ENCODE measurements around the gene CDKAL1.

Gene CDKAL1

GRCh38 chr6:20633566-20634340 lies 99.5 kb downstream of the CDKAL1 start:
- TF ChIP-seq EZH2phosphoT487 (IDR thresholded peaks at IDR 0.05; ENCODE audit: low read depth) (no peak), CTCF (IDR thresholded peaks at IDR 0.05; ENCODE audit: low read depth, low read length) (no peak)
- Histone ChIP-seq H3K27me3 (ENCODE audit: low read depth, low read length) (no peaks in the 10 kb centered on the region), H3K9me3 (ENCODE audit: insufficient read depth, low read length) (no peaks in the 10 kb centered on the region), H3K79me2 (ENCODE audit: low read length) (no peaks in the 10 kb centered on the region; the same call in 1 of the 2 replicates), H3K9ac (ENCODE audit: low read length) (no peak overlapping the region), H3K36me3 (replicated peaks; ENCODE audit: low read depth, low read length) (no peaks in the 10 kb centered on the region), H3K4me3 (ENCODE audit: low read length) (no peak overlapping the region), H4K20me1 (ENCODE audit: insufficient read depth, low read length) (no peaks in the 10 kb centered on the region), H3K27ac (ENCODE audit: low read length) (no peak overlapping the region), H3K4me2 (ENCODE audit: low read length) (no peak overlapping the region), H3K4me1 (ENCODE audit: low read length) (no peaks in the 10 kb centered on the region), H2AFZ (ENCODE audit: low read depth, low read length) (no peak overlapping the region)

DNA sequence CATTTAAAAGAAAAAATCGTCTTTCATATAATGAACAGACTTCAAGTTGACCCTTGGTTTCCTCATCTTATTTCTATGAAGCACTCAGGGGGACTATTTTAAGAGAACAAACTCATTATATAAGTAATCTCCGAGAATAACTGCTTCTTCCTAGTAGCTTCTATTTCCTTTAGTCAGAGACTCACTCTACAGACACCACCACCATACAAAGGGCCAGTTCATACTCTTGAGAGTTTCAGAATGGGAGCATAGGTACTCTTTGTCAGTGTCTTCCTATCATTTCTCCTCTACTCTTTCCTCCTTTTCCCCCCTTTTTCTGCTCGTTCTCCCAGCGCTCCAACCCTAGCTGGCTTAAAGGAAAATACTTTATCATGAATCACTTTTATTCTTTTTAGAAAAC lies 104.9 kb downstream of the CDKAL1 start:
- Histone ChIP-seq H3K27me3 (ENCODE audit: low read depth, low read length) (no peaks in the 10 kb centered on the region), H3K4me1 (ENCODE audit: low read length) (no peaks in the 10 kb centered on the region), H3K9ac (ENCODE audit: low read length) (no peak overlapping the region), H2AFZ (ENCODE audit: low read depth, low read length) (no peak overlapping the region), H3K9me3 (ENCODE audit: insufficient read depth, low read length) (no peaks in the 10 kb centered on the region), H3K79me2 (ENCODE audit: low read length) (no peaks in the 10 kb centered on the region; the same call in 1 of the 2 replicates), H3K4me2 (ENCODE audit: low read length) (no peak overlapping the region), H3K27ac (ENCODE audit: low read length) (no peak overlapping the region), H4K20me1 (ENCODE audit: insufficient read depth, low read length) (no peaks in the 10 kb centered on the region), H3K4me3 (ENCODE audit: low read length) (no peak overlapping the region), H3K36me3 (replicated peaks; ENCODE audit: low read depth, low read length) (no peaks in the 10 kb centered on the region)
- TF ChIP-seq EZH2phosphoT487 (IDR thresholded peaks at IDR 0.05; ENCODE audit: low read depth), result no peak
- no peak for TF ChIP-seq CTCF (IDR thresholded peaks at IDR 0.05; ENCODE audit: low read depth, low read length)

DNA sequence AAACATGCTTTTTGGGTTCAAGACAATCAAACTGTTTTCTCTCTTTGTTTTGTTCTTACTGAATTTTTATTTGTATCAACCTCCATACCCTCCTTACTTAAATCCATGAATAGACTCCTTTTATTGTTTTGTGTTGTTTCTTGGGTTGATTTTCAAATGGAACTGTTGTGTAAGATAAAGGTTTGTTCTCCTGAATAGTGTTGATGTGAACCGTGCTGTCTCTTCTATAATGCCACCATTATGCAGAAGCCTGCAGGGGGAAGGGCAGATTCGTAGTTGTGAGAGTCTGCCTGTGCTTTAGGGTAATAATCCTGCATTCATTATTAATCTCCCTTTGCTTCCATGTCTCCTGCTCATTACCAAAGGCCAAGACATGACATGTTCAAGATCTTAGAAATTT lies 105.9 kb downstream of the CDKAL1 start:
- Histone ChIP-seq H3K27ac (ENCODE audit: low read length) (no peak overlapping the region), H3K4me3 (ENCODE audit: low read length) (no peak overlapping the region), H3K36me3 (replicated peaks; ENCODE audit: low read depth, low read length) (no peaks in the 10 kb centered on the region), H3K9ac (ENCODE audit: low read length) (no peak overlapping the region), H3K27me3 (ENCODE audit: low read depth, low read length) (no peaks in the 10 kb centered on the region), H2AFZ (ENCODE audit: low read depth, low read length) (no peak overlapping the region), H4K20me1 (ENCODE audit: insufficient read depth, low read length) (no peaks in the 10 kb centered on the region), H3K4me1 (ENCODE audit: low read length) (no peaks in the 10 kb centered on the region), H3K4me2 (ENCODE audit: low read length) (no peak overlapping the region), H3K79me2 (ENCODE audit: low read length) (no peaks in the 10 kb centered on the region), H3K9me3 (ENCODE audit: insufficient read depth, low read length) (no peaks in the 10 kb centered on the region)
- TF ChIP-seq EZH2phosphoT487 (IDR thresholded peaks at IDR 0.05; ENCODE audit: low read depth) (no peak), CTCF (IDR thresholded peaks at IDR 0.05; ENCODE audit: low read depth, low read length) (no peak)

- H3K9me3 ChIP-seq (ENCODE audit: insufficient read depth, low read length), result no peaks in the 10 kb centered on the region
- H2AFZ ChIP-seq (ENCODE audit: low read depth, low read length), result no peak overlapping the region
- H3K79me2 ChIP-seq (ENCODE audit: low read length), result no peaks in the 10 kb centered on the region
- no peak overlapping the region for H3K9ac ChIP-seq (ENCODE audit: low read length)
- H3K36me3 ChIP-seq (replicated peaks; ENCODE audit: low read depth, low read length), result no peaks in the 10 kb centered on the region
- no peaks in the 10 kb centered on the region for H4K20me1 ChIP-seq (ENCODE audit: insufficient read depth, low read length)
- no peak overlapping the region for H3K27ac ChIP-seq (ENCODE audit: low read length)
- no peak overlapping the region for H3K4me3 ChIP-seq (ENCODE audit: low read length)
- H3K27me3 ChIP-seq (ENCODE audit: low read depth, low read length), result no peaks in the 10 kb centered on the region
- H3K4me1 ChIP-seq (ENCODE audit: low read length), result peaks cover 1% of the 10 kb centered on the region; the same call in 1 of the 2 replicates
- H3K4me2 ChIP-seq (ENCODE audit: low read length), result no peak overlapping the region
- no peak for TF ChIP-seq CTCF (IDR thresholded peaks at IDR 0.05; ENCODE audit: low read depth, low read length)
- no peak for TF ChIP-seq EZH2phosphoT487 (IDR thresholded peaks at IDR 0.05; ENCODE audit: low read depth)
Measured at GRCh38 chr6:20642441-20642840, 108.2 kb downstream of the CDKAL1 start.
